Measurements from ENCODE around the gene SULT4A1. TPM values are rescaled to one million over a fixed set of nuclear protein-coding genes. Genes with fewer than 3 reads are reported as not detected.
A peak's percentile ranks its signal among the peaks of the same experiment; 100 is the strongest.
"Not testable (repeated sequence)": the region's sequence is repeated elsewhere in the genome, so short reads cannot be mapped to it uniquely, and the experiment has no call there.

Gene SULT4A1
- total RNA-seq, 1 experiment from 2014 or later, result not detected

- DNase-seq (ENCODE audit: low read depth), result no peak
These were observed 23.9 kb upstream of the SULT4A1 start for GRCh38 chr22:43886231-43886630.

- DNase-seq (ENCODE audit: low read depth), result no peak
These were observed 23.5 kb upstream of the SULT4A1 start for GRCh38 chr22:43885786-43886185.

GRCh38 chr22:43885319-43885671, 23.0 kb upstream of the SULT4A1 start:
- no peak for DNase-seq (ENCODE audit: low read depth)

GRCh38 chr22:43884600-43885318, 22.4 kb upstream of the SULT4A1 start:
- peak; percentile 40 for DNase-seq (ENCODE audit: low read depth)

GRCh38 chr22:43883719-43884415, 21.6 kb upstream of the SULT4A1 start:
- DNase-seq (ENCODE audit: low read depth), result no peak

GRCh38 chr22:43883012-43883661, 20.8 kb upstream of the SULT4A1 start:
- DNase-seq (ENCODE audit: low read depth), result peak; percentile 73

GRCh38 chr22:43882122-43882767, 19.9 kb upstream of the SULT4A1 start:
- no peak for DNase-seq (ENCODE audit: low read depth)

- DNase-seq (ENCODE audit: low read depth), result no peak
These were observed 19.1 kb upstream of the SULT4A1 start for GRCh38 chr22:43881091-43882061.

- no peak for DNase-seq (ENCODE audit: low read depth)
These were observed 18.3 kb upstream of the SULT4A1 start for GRCh38 chr22:43880541-43880991.

GRCh38 chr22:43879901-43880540, 17.7 kb upstream of the SULT4A1 start:
- no peak for DNase-seq (ENCODE audit: low read depth)

- no peak for DNase-seq (ENCODE audit: low read depth)
These were observed 16.7 kb upstream of the SULT4A1 start for GRCh38 chr22:43878831-43879550.

GRCh38 chr22:43878079-43878795, 15.9 kb upstream of the SULT4A1 start:
- DNase-seq (ENCODE audit: low read depth), result no peak

GRCh38 chr22:43876866-43877509, 14.7 kb upstream of the SULT4A1 start:
- DNase-seq (ENCODE audit: low read depth), result no peak

GRCh38 chr22:43869799-43870198, 7.5 kb upstream of the SULT4A1 start:
- no peak for DNase-seq (ENCODE audit: low read depth)

- DNase-seq (ENCODE audit: low read depth), result not testable (repeated sequence)
These were observed 6.7 kb upstream of the SULT4A1 start for GRCh38 chr22:43869001-43869400.

- DNase-seq (ENCODE audit: low read depth), result peak; percentile 55
These were observed 5.7 kb upstream of the SULT4A1 start for GRCh38 chr22:43867839-43868635.

- no peak for DNase-seq (ENCODE audit: low read depth)
These were observed 529 bp upstream of the SULT4A1 start for GRCh38 chr22:43862882-43863202.

- no peak for DNase-seq (ENCODE audit: low read depth)
These were observed 784 bp downstream of the SULT4A1 start for GRCh38 chr22:43861529-43861928.
